GM21737 (cell line): ENCODE data around the gene GRM8.
"Not testable (repeated sequence)": the region's sequence is repeated elsewhere in the genome, so short reads cannot be mapped to it uniquely, and the experiment has no call there.

Experiments
- ATAC-seq: cut with Tn5 transposase; IDR thresholded peaks from one replicate; pipeline ENCODE4 v1.9.1; 2021; ENCODE audit warnings: mild to moderate bottlenecking, moderate library complexity; ENCODE audit not compliant: unreplicated experiment

GRM8 gene

GRCh38 chr7:126831241-126831640 lies 421.5 kb downstream of the GRM8 start:
- ATAC-seq, result not testable (repeated sequence)

- no peak for ATAC-seq
These were observed 431.8 kb downstream of the GRM8 start for GRCh38 chr7:126820925-126821324.

- ATAC-seq, result no peak
These were observed 433.6 kb downstream of the GRM8 start for GRCh38 chr7:126819197-126819484.

- no peak for ATAC-seq
These were observed 434.1 kb downstream of the GRM8 start for GRCh38 chr7:126818393-126819196.

GRCh38 chr7:126809188-126809587 lies 443.6 kb downstream of the GRM8 start:
- no peak for ATAC-seq

- no peak for ATAC-seq
These were observed 446.1 kb downstream of the GRM8 start for GRCh38 chr7:126806614-126807013.

GRCh38 chr7:126805351-126805750 lies 447.4 kb downstream of the GRM8 start:
- no peak for ATAC-seq

GRCh38 chr7:126804604-126805003 lies 448.1 kb downstream of the GRM8 start:
- peak; percentile 61 for ATAC-seq

- no peak for ATAC-seq
These were observed 448.8 kb downstream of the GRM8 start for GRCh38 chr7:126803990-126804389.

- peak; percentile 90 for ATAC-seq
These were observed 449.6 kb downstream of the GRM8 start for GRCh38 chr7:126803060-126803665.

- ATAC-seq, result no peak
These were observed 451.0 kb downstream of the GRM8 start for GRCh38 chr7:126801733-126802132.

GRCh38 chr7:126799541-126799940 lies 453.2 kb downstream of the GRM8 start:
- no peak for ATAC-seq

GRCh38 chr7:126792521-126792920 lies 460.2 kb downstream of the GRM8 start:
- no peak for ATAC-seq

- no peak for ATAC-seq
These were observed 461.4 kb downstream of the GRM8 start for GRCh38 chr7:126791306-126791705.

- no peak for ATAC-seq
These were observed 462.0 kb downstream of the GRM8 start for GRCh38 chr7:126790763-126791162.

GRCh38 chr7:126783613-126784012 lies 469.1 kb downstream of the GRM8 start:
- ATAC-seq, result no peak

- ATAC-seq, result peak; percentile 82
These were observed 471.7 kb downstream of the GRM8 start for GRCh38 chr7:126780993-126781392.

GRCh38 chr7:126778101-126778500 lies 474.6 kb downstream of the GRM8 start:
- no peak for ATAC-seq

GRCh38 chr7:126776498-126776897 lies 476.2 kb downstream of the GRM8 start:
- ATAC-seq, result no peak

- ATAC-seq, result no peak
These were observed 478.7 kb downstream of the GRM8 start for GRCh38 chr7:126774077-126774476.

- no peak for ATAC-seq
These were observed 483.9 kb downstream of the GRM8 start for GRCh38 chr7:126768836-126769235.

GRCh38 chr7:126760914-126761577 lies 491.7 kb downstream of the GRM8 start:
- no peak for ATAC-seq
